Caco-2 (cell line): ENCODE results near the gene CDK18. TPM values are rescaled to one million over a fixed set of nuclear protein-coding genes. Genes with fewer than 3 reads are reported as not detected.

Experiments used
- BruUV-seq: library from RNA; stranded (reverse); fragments of 400-500 nt; replicated peaks from 2 replicates; lab custom pipeline; 2021; lab: Mats Ljungman, UMichigan
- CTCF ChIA-PET: fragments of 300-600 bp; sonication (Branson Sonifier 250); formaldehyde crosslinking; loops from one replicate; lab custom pipeline; 2022; ENCODE audit warnings: antibody characterized with exemption; lab: Charles Lee
- POLR2A ChIA-PET: fragments of 300-600 bp; sonication (Branson Sonifier 250); formaldehyde crosslinking; loops from one replicate; lab custom pipeline; 2022; ENCODE audit warnings: antibody characterized with exemption; lab: Charles Lee
- DNase-seq, 2 experiments: peaks; one replicate each; pipeline versions ENCODE4 v3.0.0 to v3.0.0-alpha.2; 2020 to 2022
- H3K27me3 ChIP-seq: replicated peaks from 2 replicates; pipeline ENCODE4 v1.6.0; 2011; ENCODE audit warnings: low read length; ENCODE audit not compliant: control insufficient read depth, insufficient read depth
- H3K36me3 ChIP-seq: 2 replicates; pipeline ENCODE4 v1.5.1; 2011; ENCODE audit warnings: low read length; ENCODE audit not compliant: control insufficient read depth, insufficient read depth
- H3K4me1 ChIP-seq: fragments of 250-450 bp; sonication (Bioruptor Pico); 2 replicates; pipeline ENCODE4 v1.5.1; 2020; ENCODE audit warnings: mild to moderate bottlenecking
- H3K4me3 ChIP-seq: 2 replicates; pipeline ENCODE4 v1.5.1; 2011; ENCODE audit warnings: low read depth, mild to moderate bottlenecking, control low read depth, low read length
- H3K9me3 ChIP-seq: fragments of 250-450 bp; sonication (Bioruptor Pico); 2 replicates; pipeline ENCODE4 v1.5.1; 2020; ENCODE audit warnings: mild to moderate bottlenecking, moderate library complexity
- H3K27ac Mint-ChIP-seq: one replicate; pipeline ENCODE4 v1.8.0; 2022; ENCODE audit warnings: mixed read lengths; ENCODE audit not compliant: unreplicated experiment
- H3K27me3 Mint-ChIP-seq: one replicate; pipeline ENCODE4 v1.8.0; 2022; ENCODE audit warnings: mixed read lengths; ENCODE audit not compliant: insufficient read depth, unreplicated experiment
- H3K36me3 Mint-ChIP-seq: one replicate; pipeline ENCODE4 v1.8.0; 2022; ENCODE audit warnings: mild to moderate bottlenecking, mixed read lengths; ENCODE audit not compliant: insufficient read depth, unreplicated experiment
- H3K4me1 Mint-ChIP-seq: one replicate; pipeline ENCODE4 v1.8.0; 2022; ENCODE audit warnings: low read depth, mixed read lengths; ENCODE audit not compliant: unreplicated experiment
- H3K4me3 Mint-ChIP-seq: one replicate; pipeline ENCODE4 v1.8.0; 2022; ENCODE audit warnings: mild to moderate bottlenecking, moderate library complexity, mixed read lengths; ENCODE audit not compliant: unreplicated experiment
- H3K9me3 Mint-ChIP-seq: one replicate; pipeline ENCODE4 v1.8.0; 2022; ENCODE audit warnings: mixed read lengths; ENCODE audit not compliant: unreplicated experiment
- intact Hi-C: fragments of 100-400 bp; cut with micrococcal nuclease; formaldehyde crosslinking; loops from one replicate; pipeline ENCODE4 v1.10.0; 2022; ENCODE audit not compliant: unreplicated experiment
- total RNA-seq: library from RNA; stranded (reverse); gene quantifications from 2 replicates; pipeline ENCODE4 v1.2.3, GENCODE V29; 2022
- TF ChIP-seq, protein P1 (sequence below), 2 experiments: fragments of 200-600 bp in 1 of 2; IDR thresholded peaks; 1 replicate in 1 of 2; 2 replicates in 1 of 2; pipeline versions ENCODE4 v1.5.1 to v1.8.0; 2011 to 2022; ENCODE audit warnings: antibody characterized with exemption in 1 of 2, control low read depth in 1 of 2, inconsistent platforms in 1 of 2, low read depth in 1 of 2, low read length in 1 of 2, mild to moderate bottlenecking in 1 of 2, moderate library complexity in 1 of 2; ENCODE audit not compliant: insufficient read depth in 1 of 2, severe bottlenecking in 1 of 2, unreplicated experiment in 1 of 2

The CDK18 gene
- total RNA-seq, 1 experiment from 2014 or later: 17.0 TPM

DNA sequence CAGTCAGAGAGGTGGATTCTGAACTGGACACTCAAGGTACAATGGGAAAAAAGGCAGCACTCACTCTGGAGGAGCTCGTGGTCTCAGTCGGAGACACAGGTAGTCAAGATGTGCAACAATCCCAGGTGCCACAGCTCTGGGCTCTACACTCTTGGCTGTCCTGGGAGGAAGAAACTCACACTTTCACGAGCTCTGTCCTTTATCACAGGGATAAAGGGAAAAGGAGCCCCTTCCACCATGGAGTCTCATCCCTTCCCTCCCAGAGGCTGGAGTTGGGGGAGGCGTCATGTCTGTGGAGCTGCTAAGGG, 20.3 kb downstream of the CDK18 start:
- no peak for DNase-seq
- Histone ChIP-seq H3K27me3 (no peaks in the 10 kb centered on the region), H3K4me3 (no peak overlapping the region), H3K4me1 (no peaks in the 10 kb centered on the region), H3K36me3 (peaks cover 2% of the 10 kb centered on the region; the same call in 1 of the 2 replicates), H3K9me3 (no peaks in the 10 kb centered on the region)
- H3K27ac Mint-ChIP-seq: no peak overlapping the region
- BruUV-seq: no TSS peak
- ChIA-PET CTCF (interaction anchor here (0.5 to 6.4 kb wide), 25 partner anchors 9 to 463 kb away, joined by 3 to 203 read pairs (median 4); partner anchors contain the start of gene CDK18), POLR2A (interaction anchor here (0.5 to 0.6 kb wide), 2 partner anchors 105 to 231 kb away, joined by 3 to 4 read pairs; no protein-coding TSS in a partner anchor)
- H3K9me3 Mint-ChIP-seq: no peaks in the 10 kb centered on the region
- peaks cover 11% of the 10 kb centered on the region for H3K36me3 Mint-ChIP-seq
- no peak overlapping the region for H3K4me3 Mint-ChIP-seq
- TF ChIP-seq, protein P1, sequence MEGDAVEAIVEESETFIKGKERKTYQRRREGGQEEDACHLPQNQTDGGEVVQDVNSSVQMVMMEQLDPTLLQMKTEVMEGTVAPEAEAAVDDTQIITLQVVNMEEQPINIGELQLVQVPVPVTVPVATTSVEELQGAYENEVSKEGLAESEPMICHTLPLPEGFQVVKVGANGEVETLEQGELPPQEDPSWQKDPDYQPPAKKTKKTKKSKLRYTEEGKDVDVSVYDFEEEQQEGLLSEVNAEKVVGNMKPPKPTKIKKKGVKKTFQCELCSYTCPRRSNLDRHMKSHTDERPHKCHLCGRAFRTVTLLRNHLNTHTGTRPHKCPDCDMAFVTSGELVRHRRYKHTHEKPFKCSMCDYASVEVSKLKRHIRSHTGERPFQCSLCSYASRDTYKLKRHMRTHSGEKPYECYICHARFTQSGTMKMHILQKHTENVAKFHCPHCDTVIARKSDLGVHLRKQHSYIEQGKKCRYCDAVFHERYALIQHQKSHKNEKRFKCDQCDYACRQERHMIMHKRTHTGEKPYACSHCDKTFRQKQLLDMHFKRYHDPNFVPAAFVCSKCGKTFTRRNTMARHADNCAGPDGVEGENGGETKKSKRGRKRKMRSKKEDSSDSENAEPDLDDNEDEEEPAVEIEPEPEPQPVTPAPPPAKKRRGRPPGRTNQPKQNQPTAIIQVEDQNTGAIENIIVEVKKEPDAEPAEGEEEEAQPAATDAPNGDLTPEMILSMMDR (IDR thresholded peaks at IDR 0.05; ENCODE audit: insufficient read depth in 1 of 2, low read depth in 1 of 2, low read length in 1 of 2, severe bottlenecking in 1 of 2, unreplicated experiment in 1 of 2): no peak
- intact Hi-C loops: loop anchor here (1.0 kb wide), 3 partner anchors 36 to 169 kb away; no protein-coding TSS in a partner anchor
- H3K27me3 Mint-ChIP-seq: peaks cover 4% of the 10 kb centered on the region
- H3K4me1 Mint-ChIP-seq: no peaks in the 10 kb centered on the region

DNA sequence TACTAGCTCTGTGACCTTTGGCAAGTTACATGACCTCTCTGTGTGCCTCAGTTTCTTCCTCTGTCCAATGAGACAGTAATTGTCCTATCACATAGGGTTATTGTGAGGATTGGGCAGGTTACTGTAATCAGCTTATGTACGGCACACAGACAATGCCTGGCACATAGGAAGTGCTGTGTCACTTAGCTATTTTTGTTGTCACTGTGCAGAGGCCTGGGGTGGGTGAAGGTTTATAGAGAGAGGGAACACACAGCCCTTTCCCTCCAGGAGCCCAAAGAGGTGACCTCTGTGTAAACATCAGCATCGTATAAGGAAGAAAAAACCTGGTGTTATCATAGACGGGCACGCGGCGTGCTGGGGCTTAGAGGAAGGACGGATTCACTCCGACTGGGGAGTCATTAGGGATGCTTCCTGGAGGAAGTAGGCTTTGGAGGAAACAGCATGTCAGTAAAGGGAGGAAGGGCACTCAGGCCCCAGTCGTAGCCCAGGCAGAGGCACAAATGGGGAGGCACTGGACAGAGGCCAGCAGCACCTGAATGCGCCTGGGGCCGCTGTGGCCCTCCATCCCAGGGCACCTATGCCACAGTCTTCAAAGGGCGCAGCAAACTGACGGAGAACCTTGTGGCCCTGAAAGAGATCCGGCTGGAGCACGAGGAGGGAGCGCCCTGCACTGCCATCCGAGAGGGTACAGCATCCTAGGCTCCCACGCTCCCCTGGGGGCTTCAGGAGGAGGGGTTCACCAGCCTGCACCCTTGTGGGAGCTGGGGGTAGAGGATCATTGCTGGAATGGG, 21.2 kb downstream of the CDK18 start:
- no peak for DNase-seq
- H3K36me3 ChIP-seq: peaks cover 2% of the 10 kb centered on the region; the same call in 1 of the 2 replicates
- intact Hi-C loops: no loop called here
- no peaks in the 10 kb centered on the region for H3K4me1 Mint-ChIP-seq
- no peaks in the 10 kb centered on the region for H3K9me3 ChIP-seq
- H3K36me3 Mint-ChIP-seq: peaks cover 12% of the 10 kb centered on the region
- H3K4me3 Mint-ChIP-seq: no peak overlapping the region
- no peak overlapping the region for H3K4me3 ChIP-seq
- no TSS peak for BruUV-seq
- peaks cover 4% of the 10 kb centered on the region for H3K27me3 Mint-ChIP-seq
- H3K27me3 ChIP-seq: no peaks in the 10 kb centered on the region
- no peaks in the 10 kb centered on the region for H3K9me3 Mint-ChIP-seq
- ChIA-PET POLR2A (no interaction called here), CTCF (interaction anchor here (0.5 to 6.4 kb wide), 11 partner anchors 23 to 1559 kb away, joined by 3 to 203 read pairs (median 6); no protein-coding TSS in a partner anchor)
- H3K4me1 ChIP-seq: no peaks in the 10 kb centered on the region
- H3K27ac Mint-ChIP-seq: no peak overlapping the region
- TF ChIP-seq, protein P1 (IDR thresholded peaks at IDR 0.05; ENCODE audit: insufficient read depth in 1 of 2, low read depth in 1 of 2, low read length in 1 of 2, severe bottlenecking in 1 of 2, unreplicated experiment in 1 of 2): no peak

DNA sequence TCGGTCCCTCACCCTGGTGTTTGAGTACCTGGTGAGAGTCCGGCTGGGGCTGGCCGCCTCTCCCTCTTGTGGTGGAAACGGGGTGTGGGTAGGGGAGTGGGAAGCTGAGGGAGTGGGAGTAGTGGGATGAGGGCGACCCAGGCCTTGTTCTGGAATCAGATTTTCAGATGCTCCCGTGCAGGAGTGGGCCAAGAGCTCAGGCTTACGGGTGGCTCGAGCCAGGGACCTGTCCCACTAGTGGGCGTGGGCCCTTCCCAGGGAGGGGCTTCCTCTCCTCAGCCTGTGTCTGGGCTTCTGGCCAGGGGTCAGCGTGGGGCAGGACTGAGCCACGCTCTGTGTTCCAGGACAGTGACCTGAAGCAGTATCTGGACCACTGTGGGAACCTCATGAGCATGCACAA, 22.0 kb downstream of the CDK18 start:
- peaks cover 12% of the 10 kb centered on the region for H3K36me3 Mint-ChIP-seq
- TF ChIP-seq, protein P1 (IDR thresholded peaks at IDR 0.05; ENCODE audit: insufficient read depth in 1 of 2, low read depth in 1 of 2, low read length in 1 of 2, severe bottlenecking in 1 of 2, unreplicated experiment in 1 of 2): no peak
- CTCF ChIA-PET: interaction anchor here (0.8 to 6.4 kb wide), 2 partner anchors 37 to 131 kb away, joined by 3 to 203 read pairs; no protein-coding TSS in a partner anchor

More for the DNA sequence above, 22.0 kb downstream of the CDK18 start:
- H3K4me1 Mint-ChIP-seq: no peaks in the 10 kb centered on the region
- H3K27ac Mint-ChIP-seq: no peak overlapping the region
- Histone ChIP-seq H3K4me1 (no peaks in the 10 kb centered on the region), H3K9me3 (no peaks in the 10 kb centered on the region), H3K4me3 (no peak overlapping the region), H3K36me3 (no peaks in the 10 kb centered on the region; the same call in 1 of the 2 replicates), H3K27me3 (no peaks in the 10 kb centered on the region)
- DNase-seq: no peak
- POLR2A ChIA-PET: no interaction called here
- H3K4me3 Mint-ChIP-seq: no peak overlapping the region
- H3K27me3 Mint-ChIP-seq: peaks cover 4% of the 10 kb centered on the region
- intact Hi-C loops: no loop called here
- BruUV-seq: no TSS peak
- no peaks in the 10 kb centered on the region for H3K9me3 Mint-ChIP-seq
